Esophagus squamous epithelium (tissue), 4 donors: ENCODE measurements around the gene SRSF2.

Experiments used
- CTCF ChIP-seq, 6 experiments: fragments of 450-650 bp in 4 of 6; fragments of 200-600 bp in 2 of 6; sonication (generic) in 2 of 6; IDR thresholded peaks; one replicate each; pipeline ENCODE4 v1.5.1; 2016 to 2019; ENCODE audit warnings: antibody characterized with exemption in 6 of 6, mild to moderate bottlenecking in 4 of 6, moderate library complexity in 4 of 6
- POLR2A ChIP-seq, 4 donors: fragments of 450-650 bp; IDR thresholded peaks; one replicate each; pipeline ENCODE4 v1.6.1; 2017; ENCODE audit warnings: antibody characterized with exemption in 4 of 4, mild to moderate bottlenecking in 4 of 4, moderate library complexity in 3 of 4

DNA sequence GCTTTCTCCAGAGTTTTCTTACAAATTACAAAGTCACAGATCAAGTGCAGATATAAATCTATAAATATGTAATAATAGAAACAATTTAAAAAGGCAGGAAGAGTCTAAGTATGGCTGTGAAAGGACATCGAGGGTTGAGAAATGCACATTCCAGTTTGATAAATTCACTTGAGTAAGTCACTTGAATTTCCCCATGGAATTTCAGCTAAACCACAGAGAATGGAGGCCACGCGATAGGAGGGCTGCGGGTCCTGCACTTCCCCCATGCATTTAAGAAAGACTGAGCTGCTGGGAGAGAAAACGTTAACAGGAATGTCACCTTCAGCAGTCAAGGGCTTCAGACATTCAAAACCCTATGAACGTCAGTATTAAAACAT lies 20.3 kb downstream of the SRSF2 start:
- no peak for TF ChIP-seq CTCF (IDR thresholded peaks at IDR 0.05)
- no peak for TF ChIP-seq POLR2A (IDR thresholded peaks at IDR 0.05)
